Measurements from ENCODE around the gene RNF8. TPM values are rescaled to one million over a fixed set of nuclear protein-coding genes. Genes with fewer than 3 reads are reported as not detected.

RNF8 gene
- total and polyA plus RNA-seq, 2 of the 4 experiments (the other 2 are of a cell fraction), result 16.5 to 17.9 TPM

GRCh38 chr6:37368961-37369320 lies 15.2 kb downstream of the RNF8 start:
- H3K36me3 ChIP-seq (ENCODE audit: control insufficient read depth, insufficient read depth, low read length), result peaks cover 18% of the 10 kb centered on the region
- POLR2A ChIA-PET (ENCODE audit: unreplicated experiment), result no interaction called here
- H3K9ac ChIP-seq (ENCODE audit: low read depth, low read length), result no peak overlapping the region
- H2AK9ac ChIP-seq (replicated peaks; ENCODE audit: low read depth, low read length, poor library complexity), result no peak overlapping the region
- no peak overlapping the region for H2BK15ac ChIP-seq (ENCODE audit: low read depth, low read length)
- dilution Hi-C loops (cut with HindIII; ENCODE audit: low sequenced_read_pairs, unreplicated experiment), result no loop called here
- BruUV-seq (replicated peaks), result no TSS peak
- DNase-seq, result no peak
- H4K5ac ChIP-seq (ENCODE audit: low read depth, low read length), result no peak overlapping the region
- ATAC-seq (ENCODE audit: low read depth), result no peak
- H3K56ac ChIP-seq (ENCODE audit: extremely low read depth, insufficient read depth, low read length), result no peak overlapping the region
- WGBS, 2 experiments (ENCODE audit: extremely low coverage in 2 of 2, insufficient read length in 1 of 2), result 92% methylated on average over 1 of the region's 1 CpG; no CpG with 5 or more reads in 1 of the 2 experiments
- no peak overlapping the region for H3K18ac ChIP-seq (ENCODE audit: low read depth, low read length)
- no peak overlapping the region for H3K4me3 ChIP-seq (ENCODE audit: insufficient read depth, low read depth, low read length)
- H2AK5ac ChIP-seq (ENCODE audit: low read depth, low read length), result no peak overlapping the region
- H3K4ac ChIP-seq (ENCODE audit: low read depth, low read length), result no peak overlapping the region
- H3K4me1 ChIP-seq (ENCODE audit: control insufficient read depth, insufficient read depth, low read length), result peaks cover 16% of the 10 kb centered on the region
- H4K8ac ChIP-seq (ENCODE audit: low read depth in 2 of 2, low read length in 2 of 2), result no peak overlapping the region
- no peak overlapping the region for H3K4me2 ChIP-seq (ENCODE audit: low read depth, low read length)
- H3K27ac ChIP-seq (ENCODE audit: insufficient read depth, low read length), result no peak overlapping the region
- intact Hi-C loops (cut with micrococcal nuclease), result loop anchor here (5.0 kb wide), 2 partner anchors 198 to 323 kb away; no protein-coding TSS in a partner anchor
- H2BK5ac ChIP-seq (ENCODE audit: low read depth, low read length, poor library complexity, severe bottlenecking), result no peak overlapping the region
- H3K23ac ChIP-seq (ENCODE audit: low read depth, low read length), result 0 out of 2 replicates have a peak overlapping the region, but pooled peaks have one; percentile 29
- in situ Hi-C loops (cut with MboI; ENCODE audit: low sequenced_read_pairs), result no loop called here
- CTCF ChIA-PET, result interaction anchor here (0.6 kb wide), 1 partner anchor 16 kb away, joined by 5 read pairs; no protein-coding TSS in a partner anchor
- H2BK120ac ChIP-seq (ENCODE audit: low read depth, low read length), result no peak overlapping the region
- peaks cover 19% of the 10 kb centered on the region; the same call in 1 of the 2 replicates for H4K20me1 ChIP-seq (ENCODE audit: insufficient read depth, low read length)
- H3K9me3 ChIP-seq (ENCODE audit: control insufficient read depth, insufficient read depth, low read length), result no peaks in the 10 kb centered on the region
- H2BK20ac ChIP-seq (ENCODE audit: low read depth, low read length), result no peak overlapping the region
- H3K9me1 ChIP-seq (ENCODE audit: insufficient read depth, low read length), result peaks cover 19% of the 10 kb centered on the region
- no peak overlapping the region for H2AFZ ChIP-seq (replicated peaks; ENCODE audit: low read length, poor library complexity)
- TF ChIP-seq CHD1 (IDR thresholded peaks at IDR 0.05; ENCODE audit: low read depth, low read length) (no peak), RAD21 (IDR thresholded peaks at IDR 0.05; ENCODE audit: low read length) (no peak), FOS (IDR thresholded peaks at IDR 0.05; ENCODE audit: low read depth, low read length) (no peak), RFX5 (IDR thresholded peaks at IDR 0.05; ENCODE audit: low read depth, low read length) (no peak), RCOR1 (IDR thresholded peaks at IDR 0.05; ENCODE audit: insufficient replicate concordance, low read length) (no peak), NFE2L2 (IDR thresholded peaks at IDR 0.05; ENCODE audit: low read depth, low read length) (no peak), MXI1 (IDR thresholded peaks at IDR 0.05; ENCODE audit: borderline replicate concordance, low read depth, low read length) (no peak), POLR2A (IDR thresholded peaks at IDR 0.05; ENCODE audit: low read depth, low read length) (no peak), MAFK (IDR thresholded peaks at IDR 0.05; ENCODE audit: low read depth, low read length) (no peak), SMC3 (IDR thresholded peaks at IDR 0.05; ENCODE audit: low read depth, low read length) (no peak), CEBPB (IDR thresholded peaks at IDR 0.05; ENCODE audit: low read depth, low read length) (no peak), USF2 (IDR thresholded peaks at IDR 0.05; ENCODE audit: low read depth, low read length) (no peak), ELK1 (IDR thresholded peaks at IDR 0.05; ENCODE audit: borderline replicate concordance, low read depth, low read length) (no peak), BHLHE40 (IDR thresholded peaks at IDR 0.05; ENCODE audit: low read depth, low read length) (no peak), MAZ (IDR thresholded peaks at IDR 0.05; ENCODE audit: borderline replicate concordance, low read depth, low read length) (no peak)
- TF ChIP-seq, protein P1, sequence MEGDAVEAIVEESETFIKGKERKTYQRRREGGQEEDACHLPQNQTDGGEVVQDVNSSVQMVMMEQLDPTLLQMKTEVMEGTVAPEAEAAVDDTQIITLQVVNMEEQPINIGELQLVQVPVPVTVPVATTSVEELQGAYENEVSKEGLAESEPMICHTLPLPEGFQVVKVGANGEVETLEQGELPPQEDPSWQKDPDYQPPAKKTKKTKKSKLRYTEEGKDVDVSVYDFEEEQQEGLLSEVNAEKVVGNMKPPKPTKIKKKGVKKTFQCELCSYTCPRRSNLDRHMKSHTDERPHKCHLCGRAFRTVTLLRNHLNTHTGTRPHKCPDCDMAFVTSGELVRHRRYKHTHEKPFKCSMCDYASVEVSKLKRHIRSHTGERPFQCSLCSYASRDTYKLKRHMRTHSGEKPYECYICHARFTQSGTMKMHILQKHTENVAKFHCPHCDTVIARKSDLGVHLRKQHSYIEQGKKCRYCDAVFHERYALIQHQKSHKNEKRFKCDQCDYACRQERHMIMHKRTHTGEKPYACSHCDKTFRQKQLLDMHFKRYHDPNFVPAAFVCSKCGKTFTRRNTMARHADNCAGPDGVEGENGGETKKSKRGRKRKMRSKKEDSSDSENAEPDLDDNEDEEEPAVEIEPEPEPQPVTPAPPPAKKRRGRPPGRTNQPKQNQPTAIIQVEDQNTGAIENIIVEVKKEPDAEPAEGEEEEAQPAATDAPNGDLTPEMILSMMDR (conservative IDR thresholded peaks at IDR 0.05; ENCODE audit: low read depth, low read length), result no peak
- H4K91ac ChIP-seq (ENCODE audit: insufficient read depth, low read depth, low read length), result no peak overlapping the region
- H3K14ac ChIP-seq (replicated peaks; ENCODE audit: low read depth, low read length), result no peak overlapping the region
- H3K79me1 ChIP-seq (ENCODE audit: low read depth in 1 of 2, low read length in 2 of 2), result peaks cover 42 to 67% of the 10 kb centered on the region in 2 experiments
- H3K27me3 ChIP-seq (ENCODE audit: control insufficient read depth, insufficient read depth, low read length), result no peaks in the 10 kb centered on the region

All from IMR-90 (cell line).